Type B pancreatic cell (in vitro differentiated cells): ENCODE data around the gene ARHGAP8. TPM values are rescaled to one million over a fixed set of nuclear protein-coding genes. Genes with fewer than 3 reads are reported as not detected.

Source experiments
- DNase-seq: peaks from one replicate; pipeline ENCODE4 v3.0.0; 2021; ENCODE audit warnings: mixed read lengths; ENCODE audit not compliant: unreplicated experiment; ENCODE audit errors: extremely low spot score
- H3K27ac Mint-ChIP-seq: 2 replicates; pipeline ENCODE4 v1.8.0; 2021; ENCODE audit warnings: mild to moderate bottlenecking, mixed read lengths
- H3K27me3 Mint-ChIP-seq: 2 replicates; pipeline ENCODE4 v1.8.0; 2021; ENCODE audit warnings: mixed read lengths
- H3K36me3 Mint-ChIP-seq: 2 replicates; pipeline ENCODE4 v1.8.0; 2021; ENCODE audit warnings: mixed read lengths
- H3K4me1 Mint-ChIP-seq: one replicate; pipeline ENCODE4 v1.8.0; 2021; ENCODE audit warnings: mixed read lengths; ENCODE audit not compliant: unreplicated experiment
- H3K4me3 Mint-ChIP-seq: 2 replicates; pipeline ENCODE4 v1.8.0; 2021; ENCODE audit warnings: mild to moderate bottlenecking, mixed read lengths
- H3K9me3 Mint-ChIP-seq: 2 replicates; pipeline ENCODE4 v1.8.0; 2021; ENCODE audit warnings: mixed read lengths
- total RNA-seq: library from RNA; stranded (reverse); gene quantifications from 2 replicates; pipeline ENCODE4 v1.2.1, GENCODE V29; 2021; ENCODE audit warnings: low replicate concordance
- TF ChIP-seq, protein P1 (sequence below): fragments of 200-600 bp; sonication (generic); conservative IDR thresholded peaks from 2 replicates; pipeline ENCODE4 v1.5.0; 2021; ENCODE audit warnings: antibody characterized with exemption, mild to moderate bottlenecking

Gene ARHGAP8
- total RNA-seq, 1 donor from 2014 or later: 18.0 TPM

DNA sequence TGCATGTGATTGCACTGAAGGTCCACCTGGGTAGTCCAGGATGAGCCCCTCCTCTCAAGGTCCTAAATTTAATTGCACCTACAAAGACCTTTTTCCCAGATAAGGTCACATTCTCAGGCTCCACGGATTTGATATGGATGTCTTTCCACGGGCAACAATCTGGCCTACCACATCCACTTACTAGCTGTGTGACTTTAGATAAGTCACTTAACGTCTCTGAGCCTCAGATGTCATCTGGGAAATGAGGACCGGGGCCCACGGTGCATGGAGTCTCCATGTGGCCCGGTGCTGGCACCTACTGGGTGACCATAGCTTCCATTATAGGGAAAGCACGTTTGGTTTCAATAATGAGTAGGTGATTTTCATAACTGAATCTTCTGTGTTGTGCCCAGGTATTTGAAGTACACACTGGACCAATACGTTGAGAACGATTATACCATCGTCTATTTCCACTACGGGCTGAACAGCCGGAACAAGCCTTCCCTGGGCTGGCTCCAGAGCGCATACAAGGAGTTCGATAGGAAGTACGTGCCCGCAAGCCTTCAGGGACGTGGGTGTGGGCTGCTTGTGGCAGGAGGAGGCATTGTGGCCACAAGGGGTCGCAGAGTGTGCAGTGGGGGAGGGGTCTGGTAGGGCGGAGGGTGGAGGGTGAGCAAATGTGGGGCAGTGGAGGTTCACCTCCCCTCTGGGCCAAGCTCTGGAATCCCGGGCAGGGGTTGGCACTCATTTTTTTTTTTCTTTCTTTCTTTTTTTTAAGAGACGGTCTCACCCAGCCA is 55.7 kb downstream of the ARHGAP8 start:
- H3K27me3 Mint-ChIP-seq: no peaks in the 10 kb centered on the region
- peaks cover 13% of the 10 kb centered on the region for H3K4me1 Mint-ChIP-seq
- no peaks in the 10 kb centered on the region for H3K9me3 Mint-ChIP-seq
- H3K27ac Mint-ChIP-seq: no peak overlapping the region
- no peak overlapping the region for H3K4me3 Mint-ChIP-seq
- no peak for DNase-seq
- peaks cover 19% of the 10 kb centered on the region for H3K36me3 Mint-ChIP-seq
- TF ChIP-seq, protein P1, sequence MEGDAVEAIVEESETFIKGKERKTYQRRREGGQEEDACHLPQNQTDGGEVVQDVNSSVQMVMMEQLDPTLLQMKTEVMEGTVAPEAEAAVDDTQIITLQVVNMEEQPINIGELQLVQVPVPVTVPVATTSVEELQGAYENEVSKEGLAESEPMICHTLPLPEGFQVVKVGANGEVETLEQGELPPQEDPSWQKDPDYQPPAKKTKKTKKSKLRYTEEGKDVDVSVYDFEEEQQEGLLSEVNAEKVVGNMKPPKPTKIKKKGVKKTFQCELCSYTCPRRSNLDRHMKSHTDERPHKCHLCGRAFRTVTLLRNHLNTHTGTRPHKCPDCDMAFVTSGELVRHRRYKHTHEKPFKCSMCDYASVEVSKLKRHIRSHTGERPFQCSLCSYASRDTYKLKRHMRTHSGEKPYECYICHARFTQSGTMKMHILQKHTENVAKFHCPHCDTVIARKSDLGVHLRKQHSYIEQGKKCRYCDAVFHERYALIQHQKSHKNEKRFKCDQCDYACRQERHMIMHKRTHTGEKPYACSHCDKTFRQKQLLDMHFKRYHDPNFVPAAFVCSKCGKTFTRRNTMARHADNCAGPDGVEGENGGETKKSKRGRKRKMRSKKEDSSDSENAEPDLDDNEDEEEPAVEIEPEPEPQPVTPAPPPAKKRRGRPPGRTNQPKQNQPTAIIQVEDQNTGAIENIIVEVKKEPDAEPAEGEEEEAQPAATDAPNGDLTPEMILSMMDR: peak; percentile 62

DNA sequence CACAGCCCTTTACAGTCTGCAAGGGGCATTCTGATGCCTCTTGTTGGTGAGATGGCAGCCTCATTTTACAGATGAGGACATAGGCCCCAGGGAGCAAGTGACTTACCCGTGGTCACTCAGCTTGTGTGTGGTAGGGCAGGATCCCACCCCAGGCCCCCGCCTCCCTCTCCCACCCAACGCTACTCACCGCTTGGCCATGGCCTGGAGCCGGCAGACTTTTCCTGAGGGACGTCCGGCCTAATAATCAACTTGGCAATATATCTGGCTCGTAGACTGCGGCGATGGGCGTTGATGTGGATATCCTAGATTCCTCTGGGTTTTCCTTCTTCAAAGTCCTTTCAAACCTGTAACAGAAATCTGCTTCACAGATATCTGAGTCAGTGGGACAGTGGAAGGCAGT is 57.1 kb downstream of the ARHGAP8 start:
- no peak overlapping the region for H3K27ac Mint-ChIP-seq
- no peak overlapping the region for H3K4me3 Mint-ChIP-seq
- peaks cover 26% of the 10 kb centered on the region for H3K36me3 Mint-ChIP-seq
- TF ChIP-seq, protein P1: no peak
- H3K4me1 Mint-ChIP-seq: peaks cover 13% of the 10 kb centered on the region
- no peak for DNase-seq
- no peaks in the 10 kb centered on the region for H3K27me3 Mint-ChIP-seq
- no peaks in the 10 kb centered on the region for H3K9me3 Mint-ChIP-seq

- no peak for DNase-seq
- H3K27me3 Mint-ChIP-seq: no peaks in the 10 kb centered on the region
- no peaks in the 10 kb centered on the region for H3K9me3 Mint-ChIP-seq
- H3K36me3 Mint-ChIP-seq: peaks cover 20% of the 10 kb centered on the region
- H3K27ac Mint-ChIP-seq: no peak overlapping the region
- TF ChIP-seq, protein P1: no peak
- H3K4me3 Mint-ChIP-seq: no peak overlapping the region
- H3K4me1 Mint-ChIP-seq: peaks cover 2% of the 10 kb centered on the region
Measured at GRCh38 chr22:44811141-44811540, 58.8 kb downstream of the ARHGAP8 start.

DNA sequence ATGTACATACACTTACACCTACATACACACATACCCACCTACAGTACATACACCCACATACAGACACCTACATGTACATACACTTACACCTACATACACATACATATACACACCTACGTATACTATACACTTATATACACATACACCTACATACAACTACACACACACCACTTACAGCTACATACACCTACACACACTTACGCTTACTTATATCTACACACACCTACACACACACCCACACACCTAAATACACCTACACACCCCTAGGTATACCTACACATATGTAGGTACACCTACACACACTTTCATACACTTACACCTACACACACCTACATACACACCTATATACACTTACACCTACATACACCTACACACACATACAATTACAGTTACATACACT is 61.0 kb downstream of the ARHGAP8 start:
- Mint-ChIP-seq H3K9me3 (no peaks in the 10 kb centered on the region), H3K27ac (no peak overlapping the region), H3K4me3 (no peak overlapping the region), H3K27me3 (no peaks in the 10 kb centered on the region), H3K36me3 (peaks cover 18% of the 10 kb centered on the region), H3K4me1 (no peaks in the 10 kb centered on the region)
- DNase-seq: no peak
- TF ChIP-seq, protein P1: no peak

DNA sequence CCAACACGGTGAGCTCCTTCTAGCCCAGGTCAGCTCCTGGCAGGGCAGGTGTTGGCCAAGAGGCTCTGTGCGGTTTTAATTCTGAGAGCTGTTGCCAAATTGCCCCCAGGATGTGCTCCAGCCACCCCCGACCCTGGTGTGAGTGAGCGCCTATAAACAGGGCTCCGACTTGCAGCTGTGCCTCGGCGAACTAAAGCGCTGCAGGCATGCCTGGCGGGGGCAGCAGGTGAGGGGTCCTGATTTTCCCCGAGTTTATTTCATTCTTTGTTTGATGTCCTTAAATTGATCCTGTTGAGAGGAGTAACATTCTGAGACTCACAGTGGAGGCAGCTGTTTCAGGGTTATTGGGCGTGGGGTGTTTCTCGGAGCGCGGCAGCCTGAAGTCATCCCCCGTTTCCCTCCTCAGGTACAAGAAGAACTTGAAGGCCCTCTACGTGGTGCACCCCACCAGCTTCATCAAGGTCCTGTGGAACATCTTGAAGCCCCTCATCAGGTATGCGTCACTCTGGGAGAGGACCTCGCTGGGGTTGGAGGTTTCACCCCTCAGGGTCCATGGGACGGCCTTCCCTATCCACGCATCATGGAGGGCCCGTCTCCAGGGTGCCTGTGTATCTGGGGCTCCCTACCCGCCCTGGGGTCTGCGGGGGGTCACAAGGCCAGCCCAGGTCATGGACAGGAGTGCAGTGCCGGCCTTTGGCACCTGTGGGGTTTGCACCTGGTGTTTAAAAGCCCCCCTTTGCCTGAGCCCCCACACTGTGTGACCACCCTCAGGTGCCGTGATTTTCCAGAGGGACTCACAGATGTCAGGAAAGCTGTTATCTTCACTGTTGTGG is 62.1 kb downstream of the ARHGAP8 start:
- H3K4me1 Mint-ChIP-seq: no peaks in the 10 kb centered on the region
- peaks cover 18% of the 10 kb centered on the region for H3K36me3 Mint-ChIP-seq
- no peaks in the 10 kb centered on the region for H3K9me3 Mint-ChIP-seq
- no peak overlapping the region for H3K27ac Mint-ChIP-seq
- no peaks in the 10 kb centered on the region for H3K27me3 Mint-ChIP-seq
- TF ChIP-seq, protein P1: no peak
- H3K4me3 Mint-ChIP-seq: no peak overlapping the region
- no peak for DNase-seq
